ENCODE results near the gene TBX10.

GRCh38 chr11:67599149-67599548, 40.4 kb downstream of the TBX10 start:
- TF ChIP-seq CTCF (IDR thresholded peaks at IDR 0.05): no peak
- no peak for TF ChIP-seq POLR2A (IDR thresholded peaks at IDR 0.05)
- TF ChIP-seq POLR2AphosphoS5 (IDR thresholded peaks at IDR 0.05): no peak
- TF ChIP-seq EP300 (IDR thresholded peaks at IDR 0.05): no peak

Data from gastroesophageal sphincter (tissue), 3 donors.